Measurements from ENCODE around the gene SIGLEC1.

SIGLEC1 gene

GRCh38 chr20:3743251-3743650 is 30.9 kb upstream of the SIGLEC1 start:
- no peak for TF ChIP-seq POLR2AphosphoS5 (IDR thresholded peaks at IDR 0.05; ENCODE audit: low read depth)
- TF ChIP-seq SPI1 (IDR thresholded peaks at IDR 0.05; ENCODE audit: borderline replicate concordance, low read depth), result no peak
- no peak for TF ChIP-seq REST (IDR thresholded peaks at IDR 0.05; ENCODE audit: insufficient replicate concordance, low read depth)
- no peak for TF ChIP-seq CTCF (IDR thresholded peaks at IDR 0.05; ENCODE audit: insufficient read depth, low read length)

GRCh38 chr20:3741836-3742458 is 29.5 kb upstream of the SIGLEC1 start:
- no peak overlapping the region for H3K27ac ChIP-seq (replicated peaks)
- TF ChIP-seq POLR2AphosphoS5 (IDR thresholded peaks at IDR 0.05; ENCODE audit: low read depth) (no peak), CTCF (IDR thresholded peaks at IDR 0.05; ENCODE audit: insufficient read depth, low read length) (no peak), REST (IDR thresholded peaks at IDR 0.05; ENCODE audit: insufficient replicate concordance, low read depth) (no peak), GABPA (IDR thresholded peaks at IDR 0.05; ENCODE audit: low read depth) (no peak), SPI1 (IDR thresholded peaks at IDR 0.05; ENCODE audit: borderline replicate concordance, low read depth) (no peak)
- no peak overlapping the region for H3K4me3 ChIP-seq (replicated peaks; ENCODE audit: insufficient read depth, low read length)
- DNase-seq (ENCODE audit: low read depth in 1 of 2, low spot score in 1 of 2), result no peak
- peaks cover 2% of the 10 kb centered on the region for H3K27me3 ChIP-seq (ENCODE audit: insufficient read depth, poor library complexity, severe bottlenecking)

More at GRCh38 chr20:3743251-3743650, 30.9 kb upstream of the SIGLEC1 start:
- no peak for DNase-seq (ENCODE audit: low read depth in 1 of 2, low spot score in 1 of 2)
- Histone ChIP-seq H3K27ac (replicated peaks) (no peak overlapping the region), H3K4me3 (replicated peaks; ENCODE audit: insufficient read depth, low read length) (no peak overlapping the region), H3K27me3 (ENCODE audit: insufficient read depth, poor library complexity, severe bottlenecking) (peaks cover 2% of the 10 kb centered on the region)

GRCh38 chr20:3740615-3741301 is 28.4 kb upstream of the SIGLEC1 start:
- DNase-seq (ENCODE audit: low read depth in 1 of 2, low spot score in 1 of 2), result no peak
- Histone ChIP-seq H3K4me3 (replicated peaks; ENCODE audit: insufficient read depth, low read length) (no peak overlapping the region), H3K27ac (replicated peaks) (no peak overlapping the region), H3K27me3 (ENCODE audit: insufficient read depth, poor library complexity, severe bottlenecking) (peaks cover 3% of the 10 kb centered on the region)
- TF ChIP-seq GABPA (IDR thresholded peaks at IDR 0.05; ENCODE audit: low read depth), result no peak
- no peak for TF ChIP-seq POLR2AphosphoS5 (IDR thresholded peaks at IDR 0.05; ENCODE audit: low read depth)
- no peak for TF ChIP-seq SPI1 (IDR thresholded peaks at IDR 0.05; ENCODE audit: borderline replicate concordance, low read depth)
- TF ChIP-seq CTCF (IDR thresholded peaks at IDR 0.05; ENCODE audit: insufficient read depth, low read length), result no peak
